ENCODE data around the gene CTNNA2.

CTNNA2 gene

DNA sequence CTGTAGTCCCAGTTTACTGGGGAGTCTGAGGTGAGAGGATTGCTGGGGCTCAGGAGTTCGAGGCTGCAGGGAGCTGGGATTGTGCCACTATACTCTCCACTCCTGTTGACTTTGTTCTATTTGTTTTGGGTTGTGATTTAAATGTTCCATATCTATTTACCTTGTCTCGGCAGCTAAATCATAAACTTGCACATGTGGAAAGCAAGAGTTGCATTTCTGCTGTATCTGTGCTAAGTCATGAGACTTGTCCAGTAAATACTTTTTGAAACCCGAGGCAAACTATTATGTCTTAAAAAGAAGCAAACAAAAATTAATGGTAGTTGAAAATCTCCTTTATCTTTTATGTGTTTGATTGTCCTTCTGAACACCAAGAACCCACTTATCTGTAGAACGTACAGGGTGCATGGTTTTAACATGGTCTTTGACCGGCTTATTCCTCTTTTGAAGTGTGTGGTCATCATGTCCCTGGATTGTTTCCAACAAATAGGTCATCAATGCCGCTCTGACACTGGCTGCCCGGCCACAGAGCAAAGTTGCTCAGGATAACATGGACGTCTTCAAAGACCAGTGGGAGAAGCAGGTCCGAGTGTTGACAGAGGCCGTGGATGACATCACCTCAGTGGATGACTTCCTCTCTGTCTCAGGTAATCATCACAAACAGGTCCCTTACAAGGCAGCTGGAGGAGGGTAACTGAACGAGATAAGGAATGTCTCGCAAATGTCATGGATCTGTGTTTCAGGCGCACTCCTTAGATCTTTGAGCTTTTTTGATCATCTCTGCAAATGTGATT, 1032.8 kb downstream of the CTNNA2 start:
- no peak for DNase-seq (ENCODE audit: low read depth, low spot score)

DNA sequence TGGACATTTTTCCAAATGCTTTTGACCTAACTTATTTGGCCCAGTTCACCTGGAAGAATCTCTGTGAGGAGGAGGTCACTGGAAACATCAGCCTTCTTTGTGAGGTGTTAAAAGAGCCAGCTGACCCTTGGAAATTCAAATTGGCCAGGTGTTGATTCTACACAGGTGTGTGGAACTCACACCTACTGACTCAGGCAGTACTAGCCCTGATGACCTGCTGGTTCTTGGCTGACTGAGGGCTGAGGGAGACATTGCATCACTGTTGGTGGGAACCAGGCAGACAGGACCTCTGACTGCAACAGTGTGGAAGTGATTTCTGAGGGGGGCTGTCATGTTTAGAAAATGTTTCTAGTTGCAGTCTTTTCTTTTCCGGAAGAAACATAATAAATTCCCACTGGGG, 1033.9 kb downstream of the CTNNA2 start:
- DNase-seq (ENCODE audit: low read depth, low spot score) = no peak

DNA sequence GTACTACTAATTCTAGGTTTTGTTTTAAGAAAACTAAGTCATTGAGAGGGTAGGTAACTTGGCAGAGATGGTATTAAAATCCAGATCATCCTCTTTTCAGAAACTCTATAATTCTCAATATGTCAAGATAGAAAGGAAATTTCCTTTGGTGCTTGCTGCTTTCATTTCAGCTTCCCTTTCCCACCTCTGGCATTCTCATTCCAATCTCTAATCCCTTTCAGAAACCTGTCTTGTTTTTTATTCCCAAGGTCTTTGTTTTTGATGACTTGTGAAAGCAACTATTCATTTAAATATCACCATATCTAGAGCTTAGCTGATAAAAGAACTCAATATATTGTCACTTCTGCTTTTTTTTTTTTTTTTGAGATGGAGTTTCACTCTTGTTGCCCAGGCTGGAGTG, 1034.5 kb downstream of the CTNNA2 start:
- no peak for DNase-seq (ENCODE audit: low read depth, low spot score)

DNA sequence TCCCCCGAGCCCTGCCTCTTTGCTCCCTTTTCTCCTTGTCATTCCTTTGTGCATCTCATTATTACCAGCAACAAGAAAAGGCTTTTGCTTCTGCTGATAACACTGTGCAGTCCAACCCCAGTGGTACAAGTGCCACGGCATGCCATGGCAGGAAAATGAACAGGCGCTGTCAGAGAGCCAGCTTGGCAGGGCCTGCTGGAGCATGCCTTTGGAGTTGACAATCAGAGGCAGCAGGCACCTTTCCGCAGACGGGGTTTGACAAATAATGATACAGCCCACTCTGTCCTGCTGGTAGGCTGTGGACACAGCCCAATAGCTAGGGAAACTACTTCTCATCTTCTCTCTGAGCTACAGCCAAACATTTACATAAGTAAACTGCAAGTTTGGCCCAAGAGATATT, 1035.6 kb downstream of the CTNNA2 start:
- DNase-seq (ENCODE audit: low read depth, low spot score) = no peak

DNA sequence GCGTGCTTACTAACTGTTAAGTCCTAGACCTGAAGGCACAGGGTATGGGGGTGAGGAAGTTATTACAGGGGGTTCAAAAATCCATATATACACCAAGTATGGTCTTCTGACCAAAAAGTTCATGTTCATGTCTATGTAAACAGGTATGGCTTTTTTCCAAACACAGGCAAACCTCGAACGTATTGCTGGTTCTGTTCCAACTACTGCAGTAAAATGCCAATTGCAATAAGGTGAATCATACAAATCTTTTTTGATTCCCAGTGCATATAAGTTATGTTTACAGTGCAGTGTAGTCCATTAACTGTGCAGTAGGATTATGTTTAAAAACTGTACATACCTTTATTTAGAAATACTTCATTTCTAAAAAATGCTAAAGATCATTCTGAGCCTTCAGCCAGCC, 1037.0 kb downstream of the CTNNA2 start:
- no peak for DNase-seq (ENCODE audit: low read depth, low spot score)

DNA sequence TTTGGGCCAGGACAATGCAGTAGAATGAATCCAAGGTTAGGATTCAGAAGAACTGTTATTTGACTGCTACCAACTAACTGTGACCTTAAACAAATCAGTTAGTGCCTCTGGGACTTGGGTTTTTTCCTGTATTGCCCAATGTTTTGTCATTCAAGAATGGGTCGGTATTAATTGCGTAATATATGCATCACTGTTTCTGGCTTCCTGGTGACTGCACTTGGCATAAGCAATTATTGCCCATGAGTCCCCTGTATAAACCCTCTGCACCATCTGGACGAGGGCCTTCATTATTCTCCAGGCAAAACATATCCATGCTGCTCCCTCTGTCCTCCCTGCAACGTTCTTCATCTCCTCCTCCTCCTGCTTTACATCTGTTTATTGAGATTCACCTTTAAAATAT, 1047.5 kb downstream of the CTNNA2 start:
- DNase-seq (ENCODE audit: low read depth, low spot score) = no peak

DNA sequence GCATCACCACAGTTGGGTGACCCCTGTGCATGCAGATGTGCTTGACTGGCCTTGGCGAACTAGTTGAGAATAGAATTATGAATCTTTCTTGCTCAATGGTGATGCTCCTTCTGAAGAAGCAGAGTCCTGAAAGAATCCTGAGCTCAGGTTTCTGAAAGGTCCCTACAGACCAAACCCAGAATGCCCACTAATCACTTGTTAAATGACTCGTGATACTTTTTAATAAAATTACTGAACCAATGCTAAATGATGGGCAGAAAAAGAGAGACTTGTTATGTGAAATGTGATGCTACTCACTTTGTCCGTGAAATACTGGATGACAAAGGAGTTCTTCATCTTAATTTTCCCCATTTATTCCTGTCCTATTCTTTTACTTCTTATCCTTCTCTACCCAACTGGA, 1055.2 kb downstream of the CTNNA2 start:
- DNase-seq (ENCODE audit: low read depth, low spot score) = no peak

DNA sequence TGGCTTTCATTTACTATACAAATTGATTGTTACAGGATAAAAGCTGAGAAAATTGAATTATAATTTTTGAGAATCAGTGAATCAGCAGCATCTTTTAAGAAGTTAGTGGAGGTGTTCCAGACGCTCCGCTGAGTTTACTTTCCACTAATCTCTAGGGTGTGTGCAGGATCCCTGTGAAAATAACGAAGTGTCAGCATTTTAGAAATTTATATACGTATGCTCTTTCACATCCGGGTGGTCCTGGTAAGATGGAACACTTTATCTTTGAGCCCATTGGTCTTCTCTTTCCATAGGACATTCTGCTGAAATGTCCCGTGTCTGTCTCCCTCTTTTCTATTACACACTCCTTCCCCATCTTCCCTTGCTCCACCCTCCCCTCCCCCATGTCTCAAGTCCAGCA, 1060.3 kb downstream of the CTNNA2 start:
- no peak for DNase-seq (ENCODE audit: low read depth, low spot score)

DNA sequence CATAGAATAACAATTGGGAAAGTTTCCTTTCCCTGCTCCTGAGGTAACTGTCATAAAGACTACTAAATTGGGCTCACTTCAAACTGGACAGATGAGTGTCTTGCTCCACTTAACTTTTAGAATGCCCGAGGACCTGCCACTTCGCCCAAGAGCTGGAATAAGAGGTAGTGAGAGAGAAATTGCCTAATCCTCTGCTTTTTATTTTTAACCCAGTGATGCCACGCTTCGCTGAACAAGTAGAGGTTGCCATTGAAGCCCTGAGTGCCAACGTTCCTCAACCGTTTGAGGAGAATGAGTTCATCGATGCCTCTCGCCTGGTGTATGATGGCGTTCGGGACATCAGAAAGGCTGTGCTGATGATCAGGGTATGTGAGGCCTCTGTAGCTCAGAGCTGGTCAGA, 1061.1 kb downstream of the CTNNA2 start:
- DNase-seq (ENCODE audit: low read depth, low spot score) = no peak

DNA sequence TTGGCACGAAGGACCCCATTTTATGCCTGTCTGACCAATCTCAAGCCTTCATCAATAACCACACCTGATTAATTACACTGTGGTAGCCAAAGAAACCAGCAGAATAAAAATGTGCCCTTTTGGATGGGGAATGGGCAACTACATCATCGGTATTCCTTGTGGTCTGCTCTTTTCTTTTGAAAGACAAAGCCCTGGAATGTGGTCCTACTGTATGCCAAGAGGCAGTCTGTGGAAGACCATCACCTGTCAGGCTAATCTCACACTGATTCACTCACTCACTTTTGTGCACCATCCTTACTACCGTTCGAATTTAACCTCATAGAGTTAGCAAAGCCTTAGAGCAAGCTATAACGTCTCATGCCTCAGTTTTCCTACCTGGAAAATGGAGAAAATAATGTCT, 1066.9 kb downstream of the CTNNA2 start:
- DNase-seq (ENCODE audit: low read depth, low spot score) = no peak

DNA sequence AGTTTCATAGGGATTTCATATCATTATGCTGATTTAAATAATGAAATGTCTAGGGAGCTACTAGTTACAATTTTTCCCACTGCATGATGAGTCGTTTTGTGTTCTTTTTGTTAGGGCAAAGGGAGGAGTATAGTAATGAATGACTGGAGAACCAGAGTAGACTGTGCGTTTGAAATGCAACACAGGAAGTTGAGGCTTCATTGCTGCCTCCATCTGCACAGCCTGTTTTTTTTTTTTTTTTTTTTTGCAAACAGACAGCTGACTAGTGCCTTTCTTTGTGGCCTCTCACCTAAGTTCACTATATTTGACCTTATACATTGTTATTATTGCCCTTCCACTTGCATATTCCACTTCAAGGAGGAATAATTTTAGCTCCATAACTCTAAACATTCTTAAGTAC, 1078.4 kb downstream of the CTNNA2 start:
- DNase-seq (ENCODE audit: low read depth, low spot score) = no peak

DNA sequence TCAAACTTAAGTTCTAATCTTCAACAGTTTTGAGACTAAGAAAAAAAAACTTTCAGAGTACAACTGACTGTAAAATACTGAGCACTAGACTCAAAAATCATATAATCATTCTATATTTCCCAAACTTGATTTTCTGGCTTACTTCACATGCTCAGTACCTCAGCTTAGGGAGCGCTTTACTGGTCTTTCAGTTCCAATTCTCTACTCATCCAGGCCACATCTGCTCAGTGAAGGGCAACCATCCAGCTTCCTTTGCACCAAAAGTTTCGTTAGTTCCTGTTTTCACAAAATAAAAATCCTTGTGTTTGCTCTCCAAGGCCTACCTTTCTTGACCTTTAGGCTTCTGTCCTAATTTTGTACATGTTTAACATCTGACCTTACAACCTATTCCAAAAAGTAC, 1079.3 kb downstream of the CTNNA2 start:
- DNase-seq (ENCODE audit: low read depth, low spot score) = no peak

DNA sequence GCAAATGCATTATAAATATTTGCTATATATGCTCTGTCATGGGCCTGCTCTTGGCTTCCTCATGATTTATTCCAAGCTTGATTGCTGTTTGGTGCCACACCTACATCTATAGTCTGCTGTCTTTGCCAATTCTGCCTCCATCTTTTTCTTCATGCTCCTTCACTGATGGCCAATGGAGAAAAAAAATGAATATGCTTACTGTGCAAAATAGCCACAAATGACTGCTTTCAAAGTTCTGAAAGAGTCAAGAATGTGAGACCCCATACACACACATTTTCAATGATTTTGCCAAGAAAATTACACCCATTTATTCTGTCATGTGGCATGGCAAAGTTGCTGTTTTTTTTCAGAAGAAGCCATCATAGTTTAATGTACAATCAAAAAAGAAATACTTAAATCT, 1097.3 kb downstream of the CTNNA2 start:
- DNase-seq (ENCODE audit: low read depth, low spot score) = no peak

DNA sequence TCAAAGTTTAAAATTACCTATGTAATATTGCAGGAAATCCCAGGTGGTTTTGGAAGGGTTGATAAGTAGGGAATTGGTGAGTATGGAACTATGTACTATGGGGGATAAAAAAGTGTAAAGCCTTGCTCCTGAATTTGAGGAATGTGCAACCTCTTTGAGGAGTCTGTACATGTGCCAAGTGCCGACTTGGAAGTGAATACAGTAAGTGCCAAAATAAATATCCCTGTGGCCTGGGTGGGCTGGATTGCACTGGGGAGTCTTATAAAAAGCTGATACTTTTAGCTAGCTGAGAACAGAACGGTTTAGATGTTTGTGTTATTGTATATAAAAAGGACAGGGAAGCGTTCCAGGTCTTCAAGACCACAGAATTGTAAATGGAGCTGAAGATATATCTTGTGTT, 1108.8 kb downstream of the CTNNA2 start:
- DNase-seq (ENCODE audit: low read depth, low spot score) = no peak

DNA sequence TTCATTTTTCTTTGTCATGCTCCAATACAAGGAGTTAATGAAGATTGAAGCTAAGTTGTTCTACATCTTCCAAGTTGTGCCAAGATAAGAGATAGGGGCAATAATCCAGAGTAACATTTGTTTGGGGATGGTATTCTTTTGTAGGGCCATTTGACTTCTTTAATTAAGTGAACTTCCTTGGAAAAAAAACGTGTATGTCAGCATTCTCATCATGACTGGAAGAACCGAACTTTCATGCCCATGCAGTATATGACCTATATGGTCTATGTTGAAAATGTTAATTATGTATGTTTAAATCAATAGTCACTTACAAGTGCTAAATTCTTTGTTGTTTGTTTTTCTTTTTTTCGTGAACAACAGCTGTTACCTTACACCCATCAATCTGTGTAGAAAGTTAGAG, 1111.2 kb downstream of the CTNNA2 start:
- DNase-seq (ENCODE audit: low read depth, low spot score) = no peak

DNA sequence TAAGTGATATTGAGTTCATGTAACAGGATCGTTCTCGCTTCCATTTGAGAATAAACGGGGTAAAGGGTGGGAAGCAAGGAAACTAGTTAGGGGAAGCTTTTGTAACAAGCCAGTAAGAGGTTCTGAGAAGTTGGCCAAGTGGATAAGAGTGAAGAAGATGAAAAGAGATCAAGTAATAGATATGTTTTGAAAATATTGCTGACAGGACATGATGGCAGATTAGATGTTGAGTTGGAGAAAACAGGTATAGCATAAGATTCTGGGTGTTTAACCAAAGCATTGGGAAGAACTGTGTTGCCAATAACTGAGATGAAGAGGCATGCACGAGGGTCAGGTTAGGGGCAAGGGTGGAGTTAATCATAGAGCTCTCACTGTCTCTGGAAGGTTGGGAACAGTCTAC, 1121.7 kb downstream of the CTNNA2 start:
- no peak for DNase-seq (ENCODE audit: low read depth, low spot score)

DNA sequence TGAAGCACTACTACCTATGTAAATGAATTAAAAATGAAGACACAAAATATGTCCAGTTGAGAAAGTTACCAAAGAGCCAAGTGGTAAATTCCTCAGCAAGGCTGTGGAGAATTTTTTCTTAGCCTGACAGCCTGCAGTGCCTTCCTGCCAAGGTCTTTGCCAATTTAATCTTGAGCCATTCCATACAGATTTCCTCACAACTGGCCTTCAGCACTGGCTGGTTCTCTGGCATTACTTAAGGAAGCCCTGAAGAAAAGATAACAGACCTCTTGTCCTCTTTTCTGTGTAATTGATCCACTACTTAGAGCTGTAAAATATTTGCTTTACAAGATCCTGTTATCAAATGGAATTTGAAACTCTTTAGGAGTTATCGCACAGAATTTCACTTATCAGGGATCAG, 1125.9 kb downstream of the CTNNA2 start:
- no peak for DNase-seq (ENCODE audit: low read depth, low spot score)

DNA sequence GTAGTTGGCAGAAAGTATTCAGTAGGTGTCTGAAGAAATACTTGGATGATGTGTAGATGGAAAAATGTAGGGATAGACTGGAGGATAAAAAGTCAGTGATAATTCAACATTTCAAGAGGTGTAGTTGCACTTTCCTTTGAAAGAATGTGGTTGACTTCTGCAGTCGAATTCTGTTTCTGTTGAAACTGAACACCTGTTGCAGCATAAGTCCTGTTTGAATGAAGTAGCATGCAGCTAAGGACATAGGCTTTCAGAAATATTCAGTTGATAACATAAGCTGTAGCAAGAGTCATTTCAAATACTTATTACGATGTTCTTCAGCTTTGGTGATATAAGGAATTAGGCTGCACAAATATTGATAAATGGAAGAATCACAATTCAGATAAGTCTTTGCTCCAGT, 1129.6 kb downstream of the CTNNA2 start:
- no peak for DNase-seq (ENCODE audit: low read depth, low spot score)

DNA sequence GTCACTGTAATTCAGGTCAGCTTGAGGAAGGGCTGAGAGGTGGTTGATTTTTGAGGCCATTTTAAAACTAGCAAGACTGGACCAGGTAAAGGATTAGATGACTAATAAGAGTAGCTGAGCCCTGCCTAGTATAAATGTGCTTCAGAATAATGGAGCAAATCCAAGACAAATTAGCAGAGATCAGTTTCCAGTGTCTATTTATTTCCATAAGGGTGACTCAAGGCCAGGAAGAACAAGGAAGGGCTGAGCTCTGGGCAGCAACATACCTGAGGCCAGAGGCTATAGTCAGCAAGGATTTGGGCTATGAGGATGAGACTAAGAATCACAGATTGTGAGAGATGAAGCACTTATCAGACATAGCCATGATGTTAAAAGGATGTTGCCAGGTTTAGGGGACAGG, 1130.7 kb downstream of the CTNNA2 start:
- no peak for DNase-seq (ENCODE audit: low read depth, low spot score)

DNA sequence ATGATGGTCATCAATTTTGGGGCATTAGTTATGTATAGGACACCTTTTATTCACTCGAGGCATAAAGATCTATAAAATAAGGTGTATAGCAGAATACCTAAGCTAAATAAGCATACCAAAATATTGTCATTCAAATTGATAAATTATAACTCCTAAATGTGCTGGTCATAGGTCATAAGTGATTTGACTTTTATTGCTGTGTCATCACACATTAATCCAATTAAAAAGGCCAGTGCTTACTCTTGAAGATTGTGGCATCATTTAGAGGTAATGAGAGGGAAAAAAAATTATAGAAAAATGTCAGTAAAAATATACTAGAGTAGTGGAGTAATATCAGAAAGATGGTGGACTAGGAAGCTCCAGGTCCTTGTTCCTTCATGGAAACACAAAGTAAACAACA, 1138.6 kb downstream of the CTNNA2 start:
- DNase-seq (ENCODE audit: low read depth, low spot score) = no peak

DNA sequence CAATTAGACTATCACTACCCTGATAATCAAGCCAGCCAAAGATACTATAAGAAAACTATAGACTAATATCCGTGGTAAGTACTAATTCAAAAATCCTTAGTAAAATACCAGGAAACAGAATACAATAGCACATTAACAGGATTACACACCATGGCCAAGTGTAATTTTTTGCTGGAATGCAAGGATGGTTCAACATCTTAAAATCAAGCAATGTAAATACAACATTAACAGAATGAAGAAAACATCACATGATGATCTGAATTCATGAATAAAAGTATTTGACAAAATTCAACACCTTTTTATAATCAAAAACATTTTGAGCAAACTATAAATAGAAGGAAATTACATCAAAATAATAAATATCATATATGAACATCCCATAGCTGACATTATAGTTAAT, 1142.4 kb downstream of the CTNNA2 start:
- DNase-seq (ENCODE audit: low read depth, low spot score) = no peak

DNA sequence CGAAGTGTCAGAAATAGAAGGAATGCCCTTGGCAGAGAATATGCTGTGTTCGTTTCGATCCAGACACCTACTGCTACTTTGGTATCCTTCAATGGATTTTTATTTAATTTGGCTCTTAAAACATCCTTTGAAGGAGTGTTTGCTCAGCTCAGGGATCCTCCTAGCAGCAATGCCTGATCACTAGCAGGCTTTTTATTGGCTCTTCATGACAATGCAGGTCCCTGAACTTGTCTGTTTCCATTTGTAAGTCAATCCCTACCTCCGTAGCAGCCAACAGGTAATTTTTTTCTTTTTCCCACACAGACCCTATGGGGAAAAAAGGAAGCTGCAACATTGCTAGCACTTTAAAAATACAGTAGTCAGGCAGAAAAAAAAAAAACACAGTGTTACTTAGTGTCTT, 1157.9 kb downstream of the CTNNA2 start:
- DNase-seq (ENCODE audit: low read depth, low spot score) = no peak

DNA sequence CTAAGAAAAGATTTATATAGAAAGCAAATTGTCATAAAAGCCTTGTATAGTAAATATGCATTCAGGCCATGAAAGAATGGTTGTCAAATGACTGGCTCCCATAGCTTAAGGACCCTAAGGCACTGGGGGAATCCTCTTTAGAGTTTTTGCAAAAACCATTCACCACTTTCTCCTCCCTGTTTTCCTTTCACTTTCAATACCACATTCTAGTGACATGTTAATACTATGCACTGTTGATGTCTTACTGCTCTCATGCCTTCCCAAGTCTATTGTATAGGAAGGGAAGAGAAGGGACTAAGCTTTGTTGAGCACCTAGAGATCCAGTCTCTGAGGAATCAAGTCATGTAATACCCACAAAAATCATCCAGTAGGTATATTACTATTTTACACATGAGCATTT, 1174.7 kb downstream of the CTNNA2 start:
- DNase-seq (ENCODE audit: low read depth, low spot score) = no peak

DNA sequence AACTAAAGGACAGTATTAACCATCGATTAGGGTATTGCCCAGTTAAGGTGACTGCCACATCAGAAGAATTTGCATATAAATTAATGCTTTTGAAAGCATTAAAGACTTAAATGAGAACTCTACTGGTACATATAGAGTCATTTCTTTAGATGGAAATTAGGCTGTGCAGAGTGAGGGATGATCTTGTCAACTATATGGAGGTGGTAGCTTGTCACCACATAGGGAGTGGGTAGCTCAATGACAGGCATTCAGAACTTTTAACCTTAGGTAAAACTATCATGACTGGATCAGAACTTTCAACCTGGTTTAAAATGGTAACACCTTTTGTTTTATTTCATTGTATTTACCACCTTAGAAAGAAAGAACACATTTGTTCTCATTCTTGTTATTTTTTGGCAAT, 1176.3 kb downstream of the CTNNA2 start:
- no peak for DNase-seq (ENCODE audit: low read depth, low spot score)

Measured in activated naive CD8-positive, alpha-beta T cell treated with anti-CD3 and anti-CD28 coated beads, Interleukin-2, amount 50 U/mL, for 16 hours (primary cell).